IMR-90 (cell line): ENCODE results near the gene MAML2. TPM values are rescaled to one million over a fixed set of nuclear protein-coding genes. Genes with fewer than 3 reads are reported as not detected.

Source experiments
- ATAC-seq: fragments of 200-7000 bp; cut with Tn5 transposase; 2 replicates; pipeline ENCODE4 v1.9.1; 2020; ENCODE audit warnings: low read depth, mild to moderate bottlenecking, moderate library complexity
- BruUV-seq: library from RNA; stranded (reverse); fragments of 400-500 nt; replicated peaks from 2 replicates; lab custom pipeline; 2021; lab: Mats Ljungman, UMichigan
- CTCF ChIA-PET: fragments of 300-600 bp; formaldehyde crosslinking; extraction: SDS; loops from one replicate; lab custom pipeline; 2021; ENCODE audit warnings: antibody characterized with exemption; lab: Yijun Ruan, JAX
- POLR2A ChIA-PET: fragments of 300-600 bp; sonication (Branson Sonifier 250); formaldehyde crosslinking; loops from one replicate; lab custom pipeline; 2022; ENCODE audit warnings: antibody characterized with exemption; ENCODE audit not compliant: unreplicated experiment; lab: Charles Lee
- DNase-seq: peaks from one replicate; pipeline ENCODE4 v3.0.0; 2013
- H2AFZ ChIP-seq: replicated peaks from 2 replicates; pipeline ENCODE3; 2013; ENCODE audit warnings: low read length, mild to moderate bottlenecking; ENCODE audit not compliant: poor library complexity
- H2AK5ac ChIP-seq: 2 replicates; pipeline ENCODE4 v1.6.1; 2013; ENCODE audit warnings: low read depth, low read length, inconsistent platforms
- H2AK9ac ChIP-seq: replicated peaks from 2 replicates; pipeline ENCODE3; 2013; ENCODE audit warnings: mild to moderate bottlenecking, low read depth, low read length, moderate library complexity; ENCODE audit not compliant: poor library complexity
- H2BK120ac ChIP-seq: 2 replicates; pipeline ENCODE4 v1.6.1; 2013; ENCODE audit warnings: low read depth, low read length, inconsistent platforms
- H2BK15ac ChIP-seq: 3 replicates; pipeline ENCODE4 v1.6.1; 2013; ENCODE audit warnings: low read depth, low read length, inconsistent platforms
- H2BK20ac ChIP-seq: 2 replicates; pipeline ENCODE4 v1.6.1; 2013; ENCODE audit warnings: low read depth, mild to moderate bottlenecking, inconsistent platforms, low read length, moderate library complexity
- H2BK5ac ChIP-seq: 2 replicates; pipeline ENCODE4 v1.6.1; 2013; ENCODE audit warnings: mild to moderate bottlenecking, low read depth, low read length, inconsistent platforms; ENCODE audit not compliant: poor library complexity, severe bottlenecking
- H3K14ac ChIP-seq: replicated peaks from 2 replicates; pipeline ENCODE4 v1.6.1; 2013; ENCODE audit warnings: low read depth, low read length, inconsistent platforms
- H3K18ac ChIP-seq: 2 replicates; pipeline ENCODE4 v1.6.1; 2013; ENCODE audit warnings: low read depth, low read length, control low read depth
- H3K23ac ChIP-seq: 2 replicates; pipeline ENCODE4 v1.6.1; 2013; ENCODE audit warnings: low read depth, low read length, inconsistent platforms
- H3K27ac ChIP-seq: 2 replicates; pipeline ENCODE4 v1.5.1; 2013; ENCODE audit warnings: mild to moderate bottlenecking, control low read depth, low read length; ENCODE audit not compliant: insufficient read depth
- H3K27me3 ChIP-seq: 2 replicates; pipeline ENCODE4 v1.6.1; 2013; ENCODE audit warnings: low read length; ENCODE audit not compliant: control insufficient read depth, insufficient read depth
- H3K36me3 ChIP-seq: 2 replicates; pipeline ENCODE4 v1.6.1; 2013; ENCODE audit warnings: low read length, mixed read lengths; ENCODE audit not compliant: control insufficient read depth, insufficient read depth
- H3K4ac ChIP-seq: 2 replicates; pipeline ENCODE4 v1.6.1; 2013; ENCODE audit warnings: low read depth, low read length, inconsistent platforms
- H3K4me1 ChIP-seq: 2 replicates; pipeline ENCODE4 v1.6.1; 2013; ENCODE audit warnings: low read length, mixed read lengths; ENCODE audit not compliant: control insufficient read depth, insufficient read depth
- H3K4me2 ChIP-seq: 2 replicates; pipeline ENCODE4 v1.6.1; 2013; ENCODE audit warnings: low read depth, mild to moderate bottlenecking, control low read depth, low read length, moderate library complexity
- H3K4me3 ChIP-seq: 2 replicates; pipeline ENCODE4 v1.5.1; 2013; ENCODE audit warnings: low read depth, mild to moderate bottlenecking, control low read depth, low read length, moderate library complexity; ENCODE audit not compliant: insufficient read depth
- H3K56ac ChIP-seq: 2 replicates; pipeline ENCODE4 v1.6.1; 2013; ENCODE audit warnings: low read length, inconsistent platforms; ENCODE audit not compliant: insufficient read depth; ENCODE audit errors: extremely low read depth
- H3K79me1 ChIP-seq, 2 experiments: 2 replicates each; pipeline ENCODE4 v1.6.1; 2013; ENCODE audit warnings: low read length in 2 of 2, inconsistent platforms in 1 of 2, low read depth in 1 of 2
- H3K9ac ChIP-seq: 2 replicates; pipeline ENCODE4 v1.6.1; 2013; ENCODE audit warnings: low read depth, low read length, control low read depth
- H3K9me1 ChIP-seq: 2 replicates; pipeline ENCODE4 v1.6.1; 2013; ENCODE audit warnings: low read length, inconsistent platforms; ENCODE audit not compliant: insufficient read depth
- H3K9me3 ChIP-seq: 2 replicates; pipeline ENCODE4 v1.6.1; 2013; ENCODE audit warnings: low read length; ENCODE audit not compliant: control insufficient read depth, insufficient read depth
- H4K20me1 ChIP-seq: 2 replicates; pipeline ENCODE4 v1.6.1; 2013; ENCODE audit warnings: low read length, inconsistent platforms; ENCODE audit not compliant: insufficient read depth
- H4K5ac ChIP-seq: 2 replicates; pipeline ENCODE4 v1.6.1; 2013; ENCODE audit warnings: mild to moderate bottlenecking, low read depth, low read length, control low read depth
- H4K8ac ChIP-seq, 2 experiments: 2 replicates each; pipeline ENCODE4 v1.6.1; 2013; ENCODE audit warnings: low read depth in 2 of 2, low read length in 2 of 2, control low read depth in 1 of 2, inconsistent platforms in 1 of 2
- H4K91ac ChIP-seq: 2 replicates; pipeline ENCODE4 v1.6.1; 2013; ENCODE audit warnings: low read depth, low read length, inconsistent platforms; ENCODE audit not compliant: insufficient read depth
- BHLHE40 ChIP-seq: fragments of 150-350 bp; IDR thresholded peaks from 2 replicates; pipeline ENCODE4 v1.6.1; 2016; ENCODE audit warnings: mild to moderate bottlenecking, low read depth, low read length
- CEBPB ChIP-seq: IDR thresholded peaks from 2 replicates; pipeline ENCODE4 v1.6.1; 2012; ENCODE audit warnings: low read depth, low read length, improper control_type of control experiment
- CHD1 ChIP-seq: IDR thresholded peaks from 2 replicates; pipeline ENCODE4 v1.6.1; 2012; ENCODE audit warnings: low read depth, low read length, improper control_type of control experiment
- MAFK ChIP-seq: IDR thresholded peaks from 2 replicates; pipeline ENCODE4 v1.6.1; 2012; ENCODE audit warnings: low read depth, low read length, improper control_type of control experiment
- MXI1 ChIP-seq: IDR thresholded peaks from 2 replicates; pipeline ENCODE4 v1.6.1; 2012; ENCODE audit warnings: low read depth, mild to moderate bottlenecking, low read length, moderate library complexity, borderline replicate concordance
- NFE2L2 ChIP-seq: fragments of 150-350 bp; IDR thresholded peaks from 2 replicates; pipeline ENCODE4 v1.6.1; 2016; ENCODE audit warnings: low read depth, mild to moderate bottlenecking, low read length
- POLR2A ChIP-seq: IDR thresholded peaks from 2 replicates; pipeline ENCODE4 v1.6.1; 2012; ENCODE audit warnings: mild to moderate bottlenecking, low read depth, low read length
- RAD21 ChIP-seq: IDR thresholded peaks from 2 replicates; pipeline ENCODE4 v1.6.1; 2012; ENCODE audit warnings: low read length, improper control_type of control experiment
- RCOR1 ChIP-seq: IDR thresholded peaks from 2 replicates; pipeline ENCODE4 v1.6.1; 2012; ENCODE audit warnings: mild to moderate bottlenecking, low read length, improper control_type of control experiment; ENCODE audit not compliant: insufficient replicate concordance
- RFX5 ChIP-seq: IDR thresholded peaks from 2 replicates; pipeline ENCODE4 v1.8.0; 2012; ENCODE audit warnings: low read depth, mild to moderate bottlenecking, low read length, moderate library complexity
- SMC3 ChIP-seq: fragments of 150-350 bp; IDR thresholded peaks from 2 replicates; pipeline ENCODE4 v1.6.1; 2016; ENCODE audit warnings: low read depth, mild to moderate bottlenecking, antibody characterized with exemption, low read length, moderate library complexity
- WGBS, 2 experiments: methylation state at CpG; one replicate each; pipeline versions ENCODE4 v1.1.5 to v1.1.7; 2013; ENCODE audit warnings: missing lambda C conversion rate in 2 of 2; ENCODE audit not compliant: insufficient read length in 1 of 2; ENCODE audit errors: extremely low coverage in 2 of 2; 5-methylcytosine and 5-hydroxymethylcytosine counted together
- dilution Hi-C: fragments of 300-500 bp; cut with HindIII; formaldehyde crosslinking; loops from one replicate; pipeline ENCODE4 v1.14.3; 2018; ENCODE audit warnings: low sequenced_read_pairs; ENCODE audit not compliant: unreplicated experiment
- in situ Hi-C: fragments of 300-500 bp; cut with MboI; formaldehyde crosslinking; loops from 3 replicates; pipeline ENCODE4 v1.14.3; 2019; ENCODE audit warnings: low sequenced_read_pairs, inconsistent platforms, mixed read lengths
- intact Hi-C: fragments of 100-400 bp; cut with micrococcal nuclease; formaldehyde crosslinking; loops from 2 replicates; pipeline ENCODE4 v1.10.0; 2022
- polyA plus RNA-seq, 3 experiments: library from polyadenylated mRNA; depleted of rRNA; stranded (reverse); fragments of >200 nt; gene quantifications; 2 replicates each; pipeline ENCODE4 v1.2.3, GENCODE V29; 2012; ENCODE audit warnings: low replicate concordance in 1 of 3
- total RNA-seq: library from RNA; depleted of rRNA; stranded (reverse); fragments of >200 nt; gene quantifications from 2 replicates; pipeline ENCODE4 v1.2.3, GENCODE V29; 2012
- TF ChIP-seq, protein P1 (sequence below): fragments of 150-350 bp; IDR thresholded peaks from 2 replicates; pipeline ENCODE4 v1.6.1; 2017; ENCODE audit warnings: mild to moderate bottlenecking, antibody characterized with exemption, low read length, low read depth

Gene MAML2
- total and polyA plus RNA-seq, 2 of the 4 experiments (the other 2 are of a cell fraction): 15.0 to 19.5 TPM

DNA sequence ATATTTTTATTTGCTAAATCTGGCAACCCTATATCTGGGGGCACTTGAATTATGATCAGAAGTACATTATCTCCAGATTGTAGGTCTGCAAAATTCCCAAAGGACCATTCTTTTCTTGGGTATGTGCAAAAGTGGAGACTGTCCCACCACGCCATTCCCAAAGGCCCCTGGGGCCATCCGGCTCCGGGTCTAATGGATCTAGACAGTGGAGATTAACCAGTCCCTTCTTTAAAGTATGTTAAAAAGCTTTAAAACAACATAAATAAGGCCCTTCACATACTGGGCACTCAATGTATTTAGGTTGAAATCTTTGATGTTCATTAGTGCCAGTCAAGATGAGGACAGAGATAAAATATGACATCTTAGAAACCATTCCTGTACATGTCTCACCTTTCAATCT lies 124.1 kb downstream of the MAML2 start (continued):
- TF ChIP-seq, protein P1, sequence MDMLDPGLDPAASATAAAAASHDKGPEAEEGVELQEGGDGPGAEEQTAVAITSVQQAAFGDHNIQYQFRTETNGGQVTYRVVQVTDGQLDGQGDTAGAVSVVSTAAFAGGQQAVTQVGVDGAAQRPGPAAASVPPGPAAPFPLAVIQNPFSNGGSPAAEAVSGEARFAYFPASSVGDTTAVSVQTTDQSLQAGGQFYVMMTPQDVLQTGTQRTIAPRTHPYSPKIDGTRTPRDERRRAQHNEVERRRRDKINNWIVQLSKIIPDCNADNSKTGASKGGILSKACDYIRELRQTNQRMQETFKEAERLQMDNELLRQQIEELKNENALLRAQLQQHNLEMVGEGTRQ: no peak
- TF ChIP-seq RAD21 (no peak), CHD1 (no peak)

DNA sequence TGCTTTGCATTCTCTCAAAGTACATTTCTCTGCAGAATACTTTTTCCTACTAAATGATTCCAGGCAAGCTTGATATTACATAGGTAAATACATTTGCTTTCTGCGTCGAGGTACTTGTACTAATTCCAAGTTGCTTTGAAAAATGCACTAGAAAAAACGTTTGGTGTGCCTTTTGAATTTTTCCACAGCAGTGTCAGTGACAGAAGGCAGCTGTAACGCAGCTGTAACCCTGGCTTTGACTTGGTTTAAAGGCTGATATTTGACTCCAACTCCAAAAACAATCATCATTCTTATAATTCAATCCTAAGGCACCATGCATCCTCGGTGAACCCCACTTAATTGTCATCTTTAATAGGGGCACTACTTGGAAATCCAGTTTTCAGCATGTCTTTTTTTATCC lies 125.0 kb downstream of the MAML2 start:
- no peak overlapping the region for H2BK15ac ChIP-seq
- peaks cover 28 to 76% of the 10 kb centered on the region in 2 experiments for H3K79me1 ChIP-seq
- no peaks in the 10 kb centered on the region for H3K9me3 ChIP-seq
- BruUV-seq: no TSS peak
- TF ChIP-seq RFX5: no peak
- no peak for TF ChIP-seq MAFK
- no peak for TF ChIP-seq POLR2A
- TF ChIP-seq MXI1: no peak
- TF ChIP-seq CHD1: no peak
- TF ChIP-seq BHLHE40: no peak
- no peak for TF ChIP-seq SMC3
- TF ChIP-seq RCOR1: no peak
- TF ChIP-seq CEBPB: no peak
- TF ChIP-seq RAD21: no peak
- TF ChIP-seq, protein P1: no peak
- no peak for TF ChIP-seq NFE2L2
- WGBS, 2 experiments: no CpG with 5 or more reads among the region's 5 CpGs
- 0 out of 2 replicates have a peak overlapping the region, but pooled peaks have one; percentile 2 for H3K4me2 ChIP-seq
- ATAC-seq: no peak
- no peak overlapping the region for H2AFZ ChIP-seq
- H2AK5ac ChIP-seq: peak overlapping the region; percentile 46; the same call in 1 of the 2 replicates
- H2BK20ac ChIP-seq: no peak overlapping the region
- no peak overlapping the region for H2AK9ac ChIP-seq
- in situ Hi-C loops (no loop called here), intact Hi-C loops (loop anchor here (10.0 kb wide), 1 partner anchor 163 kb away; no protein-coding TSS in a partner anchor), dilution Hi-C loops (no loop called here)
- H3K14ac ChIP-seq: no peak overlapping the region
- ChIA-PET CTCF (interaction anchor here (0.5 to 0.9 kb wide), 3 partner anchors 10 to 95 kb away, joined by 3 read pairs; no protein-coding TSS in a partner anchor), POLR2A (no interaction called here)
- H4K5ac ChIP-seq: no peak overlapping the region
- no peak overlapping the region for H3K56ac ChIP-seq
- H3K4me1 ChIP-seq: peaks cover 34% of the 10 kb centered on the region
- DNase-seq: no peak
- no peak overlapping the region for H4K8ac ChIP-seq
- no peak overlapping the region for H2BK120ac ChIP-seq
- no peak overlapping the region for H3K9ac ChIP-seq
- no peaks in the 10 kb centered on the region for H3K27me3 ChIP-seq
- no peaks in the 10 kb centered on the region for H3K36me3 ChIP-seq
- peak overlapping the region; percentile 17; the same call in 1 of the 2 replicates for H4K91ac ChIP-seq
- H4K20me1 ChIP-seq: no peaks in the 10 kb centered on the region
- no peak overlapping the region for H3K23ac ChIP-seq
- H3K18ac ChIP-seq: no peak overlapping the region
- H2BK5ac ChIP-seq: peak overlapping the region; percentile 20
- no peak overlapping the region for H3K4ac ChIP-seq
- H3K9me1 ChIP-seq: peaks cover 26% of the 10 kb centered on the region
- no peak overlapping the region for H3K27ac ChIP-seq
- H3K4me3 ChIP-seq: no peak overlapping the region
